BLaER1 treated with 17β-estradiol and CSF1 and Interleukin-3, amounts not matched to agents 10 nM and 100 nM (cell line): Measurements from ENCODE around the gene CLDN16.

Source experiments
- H3K27ac ChIP-seq, 11 experiments: shearing (Covaris generic); formaldehyde crosslinking; 2 replicates each; pipeline ENCODE4 v1.8.1; 2022
- H3K27me3 ChIP-seq, 11 experiments: shearing (Covaris generic); formaldehyde crosslinking; 2 replicates each; pipeline ENCODE4 v1.8.1; 2022
- H3K36me3 ChIP-seq, 11 experiments: shearing (Covaris generic); formaldehyde crosslinking; 2 replicates each; pipeline ENCODE4 v1.8.1; 2022
- H3K4me1 ChIP-seq, 10 experiments: shearing (Covaris generic); formaldehyde crosslinking; 2 replicates each; pipeline ENCODE4 v1.8.1; 2022
- H3K4me2 ChIP-seq, 11 experiments: shearing (Covaris generic); formaldehyde crosslinking; 2 replicates each; pipeline ENCODE4 v1.8.1; 2022
- H3K4me3 ChIP-seq, 10 experiments: shearing (Covaris generic); formaldehyde crosslinking; 2 replicates each; pipeline ENCODE4 v1.8.1; 2022
- H3K9ac ChIP-seq, 11 experiments: shearing (Covaris generic); formaldehyde crosslinking; 2 replicates each; pipeline ENCODE4 v1.8.1; 2022
- H3K9me3 ChIP-seq, 11 experiments: shearing (Covaris generic); formaldehyde crosslinking; replicated peaks in 1 of 11; 2 replicates each; pipeline ENCODE4 v1.8.1; 2022
- H4K20me1 ChIP-seq, 11 experiments: shearing (Covaris generic); formaldehyde crosslinking; 2 replicates each; pipeline ENCODE4 v1.8.1; 2022
- Cebpa-rat ChIP-seq, 11 experiments: shearing (Covaris generic); IDR thresholded peaks; 2 replicates each; pipeline ENCODE4 v1.8.1; 2022

CLDN16 gene

DNA sequence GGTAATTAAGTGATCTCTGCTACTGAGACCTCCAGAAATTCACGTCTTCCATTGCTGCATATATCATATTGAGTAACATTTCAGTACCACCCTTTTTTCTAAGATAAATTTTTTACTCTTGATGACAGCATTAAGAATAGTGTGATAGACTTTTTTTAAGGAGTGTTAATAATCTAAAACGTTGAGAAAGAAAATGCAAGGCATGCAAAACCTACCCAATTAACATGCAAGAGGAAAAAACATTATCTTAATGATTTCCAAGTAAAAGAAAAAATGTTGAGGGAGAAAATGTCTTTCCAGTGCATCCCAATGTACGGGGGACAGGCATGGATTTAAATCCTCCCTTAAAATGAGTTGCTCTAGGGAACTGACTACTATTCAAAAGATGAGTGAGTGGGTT, 740 bp downstream of the CLDN16 start:
- no peak overlapping the region for H3K4me3 ChIP-seq
- H3K36me3 ChIP-seq = no peaks in the 10 kb centered on the region
- TF ChIP-seq Cebpa-rat (IDR thresholded peaks at IDR 0.05) = no peak
- H3K4me2 ChIP-seq = no peak overlapping the region
- no peak overlapping the region for H3K9ac ChIP-seq
- no peaks in the 10 kb centered on the region for H4K20me1 ChIP-seq
- peaks cover 5 to 29% (median 20%) of the 10 kb centered on the region in 10 experiments; a peak in 16 of 20 replicates for H3K4me1 ChIP-seq
- no peaks in the 10 kb centered on the region for H3K27me3 ChIP-seq
- H3K9me3 ChIP-seq = no peaks in the 10 kb centered on the region
- H3K27ac ChIP-seq = no peak overlapping the region

DNA sequence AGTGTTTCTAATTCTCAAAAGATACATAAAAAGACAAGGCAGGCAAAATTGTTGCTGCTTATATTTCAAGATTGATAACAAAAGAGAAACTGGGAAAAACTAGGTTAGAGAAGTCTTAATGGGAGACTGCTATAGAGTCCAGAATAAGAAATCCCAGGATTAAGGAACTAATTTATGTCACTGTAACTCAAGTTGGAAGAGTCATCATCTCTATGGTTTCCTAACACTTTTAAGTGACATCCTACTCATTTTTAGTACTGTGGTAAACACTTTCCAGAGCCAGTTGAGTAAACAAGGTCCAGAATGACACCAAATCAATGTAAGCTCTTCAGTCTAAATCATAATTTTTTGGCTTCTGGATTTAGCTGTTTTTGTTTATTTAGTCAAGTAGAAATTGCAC, 8.0 kb downstream of the CLDN16 start:
- no peak for TF ChIP-seq Cebpa-rat (IDR thresholded peaks at IDR 0.05)
- Histone ChIP-seq H3K9ac (no peak overlapping the region), H3K36me3 (no peaks in the 10 kb centered on the region), H3K27me3 (no peaks in the 10 kb centered on the region), H4K20me1 (no peaks in the 10 kb centered on the region), H3K4me2 (no peak overlapping the region), H3K9me3 (no peaks in the 10 kb centered on the region), H3K4me1 (no peaks in the 10 kb centered on the region), H3K4me3 (no peak overlapping the region), H3K27ac (no peak overlapping the region)

DNA sequence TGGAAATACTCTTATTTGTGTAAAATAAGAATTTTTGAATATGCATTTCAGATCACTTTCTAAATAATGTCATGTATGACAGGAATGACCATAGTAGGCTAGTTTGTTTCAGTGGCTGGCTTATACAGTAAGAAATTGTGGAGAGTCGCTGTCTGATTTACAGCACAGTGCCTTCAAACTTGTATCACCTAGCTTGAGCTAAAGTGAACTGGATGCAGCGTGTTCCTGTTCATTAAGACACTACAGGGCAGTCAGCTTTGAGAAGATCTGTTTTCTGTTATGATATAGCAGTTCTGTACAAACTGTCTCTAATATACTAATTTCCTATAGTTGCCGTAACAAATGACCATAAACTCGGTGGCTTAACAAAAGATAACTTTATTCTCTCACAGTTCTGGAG, 9.9 kb downstream of the CLDN16 start:
- no peaks in the 10 kb centered on the region for H3K9me3 ChIP-seq
- no peaks in the 10 kb centered on the region for H4K20me1 ChIP-seq
- peaks cover 0 to 9% (median 5%) of the 10 kb centered on the region in 10 experiments; a peak in 11 of 20 replicates for H3K4me1 ChIP-seq
- H3K4me3 ChIP-seq = no peak overlapping the region
- H3K27ac ChIP-seq = no peak overlapping the region
- H3K36me3 ChIP-seq = no peaks in the 10 kb centered on the region
- no peak overlapping the region for H3K9ac ChIP-seq
- no peaks in the 10 kb centered on the region for H3K27me3 ChIP-seq
- TF ChIP-seq Cebpa-rat (IDR thresholded peaks at IDR 0.05) = no peak
- H3K4me2 ChIP-seq = no peak overlapping the region

DNA sequence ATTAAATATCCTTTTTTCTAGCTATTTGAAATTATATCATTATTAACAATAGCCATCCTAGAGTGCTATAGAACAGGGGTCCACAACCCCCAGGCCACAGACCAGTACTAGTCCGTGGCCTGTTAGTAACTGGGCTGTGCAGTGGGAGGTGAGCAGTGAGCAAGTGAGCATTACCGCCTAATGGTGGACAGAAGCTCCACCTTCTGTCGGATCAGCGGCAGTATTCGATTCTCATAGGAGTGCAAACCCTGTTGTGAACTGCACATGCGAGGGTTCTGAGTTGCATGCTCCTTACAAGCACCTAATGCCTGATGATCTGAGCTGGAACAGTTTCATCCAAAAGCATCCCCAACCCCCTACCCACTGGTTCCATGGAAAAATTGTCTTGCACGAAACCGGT, 11.7 kb downstream of the CLDN16 start:
- no peak overlapping the region for H3K4me3 ChIP-seq
- no peak for TF ChIP-seq Cebpa-rat (IDR thresholded peaks at IDR 0.05)
- peaks cover 0 to 9% (median 5%) of the 10 kb centered on the region in 10 experiments; a peak in 11 of 20 replicates for H3K4me1 ChIP-seq
- no peak overlapping the region for H3K9ac ChIP-seq
- no peaks in the 10 kb centered on the region for H3K9me3 ChIP-seq
- H4K20me1 ChIP-seq = no peaks in the 10 kb centered on the region
- H3K4me2 ChIP-seq = no peak overlapping the region
- no peaks in the 10 kb centered on the region for H3K36me3 ChIP-seq
- no peak overlapping the region for H3K27ac ChIP-seq
- H3K27me3 ChIP-seq = no peaks in the 10 kb centered on the region

DNA sequence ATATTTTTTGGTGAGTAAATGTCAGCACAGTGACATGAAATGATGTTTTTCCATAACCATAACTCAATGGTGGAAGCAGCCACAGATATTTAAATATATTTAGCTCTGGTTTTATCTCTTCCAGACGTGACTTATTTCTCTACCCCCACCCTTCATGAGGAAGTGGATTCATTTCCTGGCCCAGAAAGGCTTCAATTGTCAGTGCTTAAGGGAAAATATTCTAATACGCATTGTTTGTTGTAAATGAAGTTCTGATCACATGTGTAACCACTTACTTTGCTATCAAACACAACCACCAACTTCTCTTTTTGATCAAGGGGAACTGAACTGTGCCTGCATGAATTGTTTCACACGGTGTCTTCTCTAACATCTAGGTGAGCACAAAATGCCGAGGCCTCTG, 14.0 kb downstream of the CLDN16 start:
- Histone ChIP-seq H3K27me3 (no peaks in the 10 kb centered on the region), H3K27ac (no peak overlapping the region), H3K4me1 (peaks cover 0 to 9% (median 5%) of the 10 kb centered on the region in 10 experiments; a peak in 11 of 20 replicates), H3K9ac (no peak overlapping the region), H3K4me3 (no peak overlapping the region), H3K36me3 (no peaks in the 10 kb centered on the region), H3K9me3 (no peaks in the 10 kb centered on the region), H4K20me1 (no peaks in the 10 kb centered on the region), H3K4me2 (peak overlapping the region in 6 of 11 experiments; percentile 9 to 57 (median 27); a peak in 8 of 22 replicates)
- TF ChIP-seq Cebpa-rat (IDR thresholded peaks at IDR 0.05) = no peak

DNA sequence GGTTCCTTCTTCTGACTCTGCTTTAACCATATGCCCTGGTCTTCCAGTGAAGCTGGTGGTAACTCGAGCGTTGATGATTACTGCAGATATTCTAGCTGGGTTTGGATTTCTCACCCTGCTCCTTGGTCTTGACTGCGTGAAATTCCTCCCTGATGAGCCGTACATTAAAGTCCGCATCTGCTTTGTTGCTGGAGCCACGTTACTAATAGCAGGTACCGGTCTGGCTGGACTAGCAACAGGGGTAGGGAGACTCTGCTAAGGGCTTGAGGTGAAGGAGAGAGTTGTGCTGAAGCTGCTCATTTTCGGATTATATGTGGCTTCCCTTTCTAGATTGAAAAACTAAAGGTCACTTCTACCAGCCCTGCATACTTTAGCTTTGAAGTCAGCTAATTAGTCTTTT, 16.8 kb downstream of the CLDN16 start:
- H3K9me3 ChIP-seq = no peaks in the 10 kb centered on the region
- no peaks in the 10 kb centered on the region for H3K27me3 ChIP-seq
- H4K20me1 ChIP-seq = no peaks in the 10 kb centered on the region
- TF ChIP-seq Cebpa-rat (IDR thresholded peaks at IDR 0.05) = no peak
- no peak overlapping the region for H3K9ac ChIP-seq
- H3K4me1 ChIP-seq = peaks cover 0 to 9% (median 5%) of the 10 kb centered on the region in 10 experiments; a peak in 11 of 20 replicates
- H3K4me2 ChIP-seq = no peak overlapping the region
- no peak overlapping the region for H3K4me3 ChIP-seq
- H3K36me3 ChIP-seq = no peaks in the 10 kb centered on the region
- H3K27ac ChIP-seq = no peak overlapping the region

DNA sequence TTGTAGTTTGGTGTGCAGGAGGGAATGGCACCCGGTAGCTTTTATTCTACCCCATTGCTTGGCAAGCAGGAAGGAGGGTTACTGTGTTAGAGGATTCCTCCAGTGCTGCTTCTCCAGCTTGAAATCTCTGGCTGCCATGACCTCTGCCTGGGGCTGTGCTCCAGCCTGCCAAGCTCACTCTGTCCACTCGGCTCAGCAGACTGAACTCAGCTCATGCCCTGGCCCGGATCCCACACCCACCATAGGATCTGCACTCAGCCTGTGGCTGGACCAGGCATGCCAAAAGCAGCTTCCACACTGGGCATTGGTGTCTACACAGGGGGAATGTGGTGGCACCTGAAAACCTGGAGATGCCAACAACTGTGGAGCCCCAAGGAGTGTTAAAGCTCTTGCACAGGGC, 26.3 kb downstream of the CLDN16 start:
- H3K9ac ChIP-seq = no peak overlapping the region

DNA sequence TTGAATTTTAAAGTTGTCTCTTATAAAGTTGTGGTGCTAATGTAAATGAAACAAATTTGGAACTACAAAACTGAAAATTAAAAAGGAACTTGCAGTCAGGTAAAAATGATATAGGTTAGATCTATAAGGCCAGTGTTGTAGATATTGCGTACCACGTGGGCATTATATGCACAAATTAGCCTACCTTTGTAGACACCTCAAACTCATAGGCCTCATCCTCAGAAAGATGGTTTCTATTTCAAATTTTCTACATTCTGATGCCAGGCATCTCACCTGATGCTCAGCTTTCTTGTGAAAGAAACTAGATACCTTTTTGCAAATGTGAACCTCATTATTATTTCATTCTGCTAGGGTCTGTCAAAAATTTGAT, 36.1 kb downstream of the CLDN16 start:
- Histone ChIP-seq H3K27ac (no peak overlapping the region), H3K4me2 (no peak overlapping the region)

More for the DNA sequence above, 26.3 kb downstream of the CLDN16 start:
- Histone ChIP-seq H3K36me3 (0 out of 22 replicates have a peak, but pooled peaks cover 0 to 3% (median 0%) of the 10 kb centered on the region in 11 experiments), H3K4me1 (no peaks in the 10 kb centered on the region), H3K27me3 (no peaks in the 10 kb centered on the region), H4K20me1 (no peaks in the 10 kb centered on the region), H3K9me3 (peaks cover 33 to 40% (median 37%) of the 10 kb centered on the region in 11 experiments), H3K27ac (no peak overlapping the region), H3K4me2 (no peak overlapping the region), H3K4me3 (no peak overlapping the region)
- TF ChIP-seq Cebpa-rat (IDR thresholded peaks at IDR 0.05) = no peak

DNA sequence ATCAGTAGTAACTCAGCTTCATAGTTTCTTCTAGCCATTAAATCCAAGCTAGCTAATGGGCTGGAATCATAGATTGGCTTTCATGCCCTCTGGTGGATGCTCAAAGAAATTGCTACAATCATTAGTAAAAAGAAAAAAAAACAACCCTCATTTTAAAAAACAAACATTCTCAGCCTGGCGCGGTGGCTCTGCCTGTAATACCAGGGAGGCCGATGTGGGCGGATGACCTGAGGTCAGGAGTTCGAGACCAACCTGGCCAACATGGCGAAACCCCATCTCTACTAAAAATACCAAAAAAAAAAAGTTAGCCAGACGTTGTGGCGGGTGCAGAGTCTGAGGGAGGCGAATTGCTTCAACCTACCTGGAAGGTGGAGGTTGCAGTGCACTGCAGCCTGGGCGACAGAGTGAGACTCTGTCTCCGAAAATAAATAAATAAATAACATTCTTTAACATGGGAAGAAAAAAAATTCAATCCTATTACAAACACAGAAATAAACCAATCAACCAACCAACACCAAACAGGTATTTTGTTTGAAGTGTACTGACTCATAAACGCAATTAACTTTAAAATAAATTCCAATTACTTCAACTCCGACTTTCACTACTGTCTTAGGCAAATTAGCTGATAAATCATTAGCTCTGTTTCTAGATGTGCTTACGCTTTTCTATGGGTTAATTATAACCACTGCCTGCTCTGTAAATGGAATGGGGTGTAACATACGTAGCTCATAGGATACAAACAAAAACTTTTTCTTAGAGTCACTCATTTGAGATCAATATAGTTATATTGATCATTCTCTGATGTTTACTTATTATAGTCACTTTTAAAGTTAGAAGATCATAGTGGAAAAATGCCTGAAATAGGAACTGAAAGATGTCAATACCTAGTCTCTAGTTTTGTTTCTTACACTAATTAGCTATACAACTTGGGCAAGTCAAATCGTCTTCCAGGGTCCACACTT, 36.8 kb downstream of the CLDN16 start:
- Histone ChIP-seq H3K36me3 (no peaks in the 10 kb centered on the region), H4K20me1 (no peaks in the 10 kb centered on the region), H3K9me3 (no peaks in the 10 kb centered on the region), H3K4me1 (no peaks in the 10 kb centered on the region), H3K27me3 (no peaks in the 10 kb centered on the region), H3K4me3 (no peak overlapping the region), H3K27ac (no peak overlapping the region), H3K4me2 (peak overlapping the region in 3 of 11 experiments; percentile 33 to 61 (median 49); a peak in 4 of 22 replicates), H3K9ac (peak overlapping the region in 1 of 11 experiments; percentile 16; a peak in 1 of 22 replicates)
- no peak for TF ChIP-seq Cebpa-rat (IDR thresholded peaks at IDR 0.05)

More for the DNA sequence above, 36.1 kb downstream of the CLDN16 start:
- no peaks in the 10 kb centered on the region for H3K27me3 ChIP-seq
- no peak overlapping the region for H3K4me3 ChIP-seq
- TF ChIP-seq Cebpa-rat (IDR thresholded peaks at IDR 0.05) = no peak
- H4K20me1 ChIP-seq = no peaks in the 10 kb centered on the region
- no peaks in the 10 kb centered on the region for H3K4me1 ChIP-seq
- H3K36me3 ChIP-seq = no peaks in the 10 kb centered on the region
- H3K9ac ChIP-seq = no peak overlapping the region
- H3K9me3 ChIP-seq = no peaks in the 10 kb centered on the region

DNA sequence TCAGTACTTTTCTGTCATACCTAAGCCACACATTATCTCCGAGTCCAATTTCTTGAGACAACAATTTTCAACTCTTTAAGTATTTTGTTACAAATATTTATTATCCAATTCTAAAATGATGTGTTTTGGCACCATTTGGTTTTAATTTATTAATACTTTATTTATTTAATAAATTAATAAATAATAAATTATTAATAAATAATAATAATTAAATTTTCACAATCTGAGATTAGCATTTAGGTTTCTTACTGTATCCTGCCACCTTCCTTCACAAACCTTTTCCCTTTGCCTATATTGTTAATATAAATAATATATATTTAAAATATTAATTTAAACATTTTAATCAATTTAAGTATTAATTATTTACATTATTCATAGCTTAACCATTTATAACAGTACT, 37.9 kb downstream of the CLDN16 start:
- no peaks in the 10 kb centered on the region for H3K4me1 ChIP-seq
- H3K9ac ChIP-seq = no peak overlapping the region
- H3K27me3 ChIP-seq = no peaks in the 10 kb centered on the region
- no peaks in the 10 kb centered on the region for H3K36me3 ChIP-seq
- TF ChIP-seq Cebpa-rat (IDR thresholded peaks at IDR 0.05) = no peak
- H3K4me2 ChIP-seq = no peak overlapping the region
- H3K9me3 ChIP-seq = no peaks in the 10 kb centered on the region
- no peak overlapping the region for H3K27ac ChIP-seq
- H4K20me1 ChIP-seq = no peaks in the 10 kb centered on the region
- H3K4me3 ChIP-seq = no peak overlapping the region
